Measurements from ENCODE around the gene RARG.

Gene RARG

GRCh38 chr12:53231921-53232645, at the start of gene RARG:
Gene RARG (minus strand): TSS chr12:53232209. CDS start chr12:53227545, 4,664 bp downstream.
- peak in 1 of 2 experiments; percentile 59 for DNase-seq

GRCh38 chr12:53279888-53280498, 48.0 kb upstream of the RARG start:
- DNase-seq: no peak

- DNase-seq: no peak
Observed at GRCh38 chr12:53279283-53279869, 47.4 kb upstream of the RARG start.

GRCh38 chr12:53277981-53278380, 46.0 kb upstream of the RARG start:
- no peak for DNase-seq

- DNase-seq: no peak
Observed at GRCh38 chr12:53276511-53276910, 44.5 kb upstream of the RARG start.

- no peak for DNase-seq
Observed at GRCh38 chr12:53274445-53274844, 42.4 kb upstream of the RARG start.

- peak in 1 of 2 experiments; percentile 14 for DNase-seq
Observed at GRCh38 chr12:53268630-53269562, 36.9 kb upstream of the RARG start.

- DNase-seq: peak; percentile 35 to 84
Observed at GRCh38 chr12:53267999-53268629, 36.1 kb upstream of the RARG start, which contains the start of gene ESPL1. Gene ESPL1 (plus strand): TSS chr12:53268299. CDS start chr12:53268767, 468 bp downstream.

- DNase-seq: no peak
Observed at GRCh38 chr12:53267306-53267998, 35.4 kb upstream of the RARG start.

GRCh38 chr12:53265783-53266182, 33.8 kb upstream of the RARG start:
- DNase-seq: no peak

GRCh38 chr12:53259891-53260290, 27.9 kb upstream of the RARG start:
- DNase-seq: no peak

GRCh38 chr12:53258541-53259539, 26.8 kb upstream of the RARG start:
- DNase-seq: no peak

- DNase-seq: no peak
Observed at GRCh38 chr12:53255996-53256395, 24.0 kb upstream of the RARG start.

GRCh38 chr12:53254816-53255545, 23.0 kb upstream of the RARG start:
- no peak for DNase-seq

- no peak for DNase-seq
Observed at GRCh38 chr12:53253298-53253697, 21.3 kb upstream of the RARG start.

GRCh38 chr12:53252349-53252916, 20.4 kb upstream of the RARG start:
- DNase-seq: peak in 1 of 2 experiments; percentile 45

- DNase-seq: peak; percentile 33 to 81
Observed at GRCh38 chr12:53251477-53252348, 19.7 kb upstream of the RARG start.

GRCh38 chr12:53245286-53245685, 13.3 kb upstream of the RARG start:
- DNase-seq: no peak

Measured in NCI-H526 (cell line).